Measurements from ENCODE around the gene SIM1.

SIM1 gene

DNA sequence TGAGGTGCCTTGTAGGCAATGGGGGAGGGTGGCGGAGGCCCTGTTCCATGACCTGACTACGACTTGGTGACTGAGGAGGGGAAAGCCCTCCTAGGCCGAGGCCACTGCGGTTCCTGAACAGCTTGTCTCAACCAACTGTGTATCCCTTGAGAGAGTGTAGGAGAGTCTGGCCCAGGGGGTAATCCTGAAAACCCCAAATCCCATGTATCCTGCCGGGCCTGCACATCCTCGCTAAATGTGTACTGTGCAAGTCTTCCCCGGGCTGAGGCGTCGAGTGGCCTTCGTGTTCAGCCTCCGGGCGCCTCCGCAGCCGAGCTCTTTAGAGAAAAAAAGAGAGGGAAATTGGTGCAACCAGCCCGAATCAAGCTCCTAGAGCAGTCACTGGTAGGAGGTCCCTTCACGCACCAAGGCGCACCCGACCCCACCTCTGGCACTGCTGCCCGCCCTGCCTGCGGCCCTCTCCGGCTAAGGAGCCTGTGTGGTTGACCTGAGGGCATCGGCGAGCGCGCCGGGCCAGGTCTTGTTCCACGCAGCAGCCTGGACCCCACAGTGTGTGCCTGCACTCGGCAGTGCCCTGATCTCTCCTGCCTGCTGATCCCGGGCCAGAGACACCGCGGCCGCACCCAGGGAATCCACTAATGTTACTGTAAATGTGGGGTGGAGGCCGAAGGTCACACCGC, 7.3 kb downstream of the SIM1 start:
- DNase-seq (ENCODE audit: low read depth, low spot score): no peak

GRCh38 chr6:100456908-100457235, 7.8 kb downstream of the SIM1 start:
- no peak for DNase-seq (ENCODE audit: low read depth, low spot score)

GRCh38 chr6:100456141-100456907, 8.4 kb downstream of the SIM1 start:
- DNase-seq (ENCODE audit: low read depth, low spot score): no peak

GRCh38 chr6:100455230-100456124, 9.2 kb downstream of the SIM1 start:
- DNase-seq (ENCODE audit: low read depth, low spot score): no peak

DNA sequence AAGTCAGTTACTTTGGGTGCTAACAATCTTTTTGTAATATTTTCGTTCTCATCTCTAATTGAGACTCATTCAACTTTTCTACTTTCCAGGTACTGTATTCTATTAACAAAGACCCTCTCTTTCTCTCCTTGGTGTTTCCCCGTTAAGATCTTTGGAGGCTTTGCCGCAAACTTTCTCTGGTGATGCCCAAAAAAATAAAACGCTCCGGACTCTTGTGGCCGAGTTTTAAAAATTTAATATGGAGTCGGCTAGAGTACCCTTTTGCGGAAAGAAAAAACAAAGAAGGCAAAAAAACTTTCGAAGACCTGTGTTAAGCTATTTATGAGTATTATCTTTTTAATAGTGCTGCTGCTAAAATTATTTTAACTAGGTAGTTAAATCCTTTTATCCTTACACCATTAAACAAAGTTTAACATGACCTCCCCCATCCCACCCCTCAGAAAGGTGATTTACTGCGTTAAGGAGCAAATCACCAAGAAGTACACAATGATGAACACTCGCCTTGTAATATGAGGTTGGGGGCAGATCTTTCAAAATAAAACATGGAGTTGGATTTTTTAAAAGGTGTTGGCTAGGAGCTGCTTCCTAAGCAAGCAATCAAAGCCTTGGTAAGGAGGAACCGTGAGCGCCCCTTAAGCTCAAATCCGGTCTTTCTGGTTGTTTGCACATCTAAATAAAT, 10.0 kb downstream of the SIM1 start:
- DNase-seq (ENCODE audit: low read depth, low spot score): no peak

DNA sequence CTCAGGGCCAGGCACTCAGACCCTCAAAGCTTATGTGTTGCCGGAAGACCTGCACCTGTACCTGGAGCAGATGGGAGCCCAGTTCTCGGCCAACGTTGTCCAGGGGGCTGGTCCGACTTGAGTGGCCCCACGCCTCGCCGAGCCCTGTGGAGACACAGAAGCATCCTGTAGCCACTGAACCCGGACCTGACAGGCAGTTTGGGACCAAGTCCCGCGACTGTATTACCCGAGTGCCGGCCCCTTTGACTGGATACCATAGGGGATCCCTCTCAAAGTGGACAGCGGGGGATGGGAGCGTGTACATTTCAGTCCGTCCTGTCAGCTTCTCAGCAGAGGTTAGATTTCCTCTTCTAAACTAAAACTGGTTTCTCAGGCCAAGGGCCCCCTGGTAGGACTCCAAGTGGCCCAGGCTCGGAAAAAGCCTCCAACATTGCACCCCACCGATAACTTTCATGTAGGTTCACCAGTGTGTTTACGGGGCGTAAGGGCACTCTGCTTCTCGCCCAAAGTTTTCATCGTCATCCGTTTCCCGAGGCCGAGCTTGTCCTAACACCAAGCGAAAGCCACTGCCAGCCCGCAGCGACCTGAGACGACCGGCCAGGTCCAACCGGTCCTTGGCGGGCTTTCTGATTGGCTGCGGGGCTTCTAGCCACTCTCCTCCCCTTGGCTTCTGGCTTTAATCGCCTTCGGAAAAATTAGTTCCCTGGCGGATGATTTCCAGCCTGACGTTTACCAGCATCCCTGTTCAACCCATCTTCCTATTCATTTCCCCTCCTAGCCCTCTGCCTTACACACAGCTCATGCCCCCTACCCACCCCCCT, 10.8 kb downstream of the SIM1 start:
- no peak for DNase-seq (ENCODE audit: low read depth, low spot score)

DNA sequence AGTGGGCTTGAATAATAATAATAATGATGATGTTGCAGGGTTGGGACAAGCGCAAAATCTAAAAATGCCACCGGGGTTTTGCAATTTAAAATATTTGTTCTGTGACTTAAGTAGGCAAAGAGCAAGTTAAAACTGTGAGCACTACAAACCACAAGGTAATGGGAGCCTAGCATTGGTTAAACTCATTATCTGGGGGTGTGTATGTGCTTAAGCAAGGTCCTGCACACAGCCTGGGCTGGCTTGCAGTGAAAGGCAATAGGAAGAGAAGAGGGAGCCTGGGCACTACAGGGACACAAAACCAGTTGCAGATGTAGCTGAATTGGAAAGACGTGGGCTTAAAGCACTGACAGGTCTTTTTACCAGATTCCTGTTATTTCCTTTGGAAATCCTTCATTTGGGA, 11.7 kb downstream of the SIM1 start:
- no peak for DNase-seq (ENCODE audit: low read depth, low spot score)

GRCh38 chr6:100451577-100451976, 13.1 kb downstream of the SIM1 start:
- no peak for DNase-seq (ENCODE audit: low read depth, low spot score)

DNA sequence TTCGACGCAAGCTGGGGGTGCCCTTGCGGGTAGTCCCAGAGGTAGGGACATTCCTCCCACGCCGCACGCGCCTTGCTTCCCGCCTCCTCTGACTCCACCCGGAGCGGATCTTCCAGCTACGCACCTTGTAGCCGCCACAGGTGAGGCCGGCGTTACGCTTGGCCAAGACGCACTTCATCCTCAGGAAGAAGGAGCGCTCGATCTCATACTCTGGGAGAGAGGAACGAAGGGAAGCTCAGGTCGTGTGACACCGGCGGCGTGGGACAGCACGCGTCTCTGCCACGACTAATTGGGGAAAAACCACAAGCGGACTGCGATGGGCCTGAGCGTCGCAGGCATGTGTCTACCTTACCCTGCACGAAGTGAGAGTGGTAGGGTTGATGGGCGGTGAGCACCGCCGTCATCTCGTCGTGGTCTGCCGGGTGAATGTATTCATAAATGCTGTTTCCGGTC, 15.5 kb downstream of the SIM1 start:
- DNase-seq (ENCODE audit: low read depth, low spot score): no peak

GRCh38 chr6:100447900-100448748, 16.6 kb downstream of the SIM1 start:
- no peak for DNase-seq (ENCODE audit: low read depth, low spot score)

- DNase-seq (ENCODE audit: low read depth, low spot score): no peak
Measured at GRCh38 chr6:100447081-100447899, 17.4 kb downstream of the SIM1 start.

GRCh38 chr6:100446115-100447080, 18.3 kb downstream of the SIM1 start:
- no peak for DNase-seq (ENCODE audit: low read depth, low spot score)

DNA sequence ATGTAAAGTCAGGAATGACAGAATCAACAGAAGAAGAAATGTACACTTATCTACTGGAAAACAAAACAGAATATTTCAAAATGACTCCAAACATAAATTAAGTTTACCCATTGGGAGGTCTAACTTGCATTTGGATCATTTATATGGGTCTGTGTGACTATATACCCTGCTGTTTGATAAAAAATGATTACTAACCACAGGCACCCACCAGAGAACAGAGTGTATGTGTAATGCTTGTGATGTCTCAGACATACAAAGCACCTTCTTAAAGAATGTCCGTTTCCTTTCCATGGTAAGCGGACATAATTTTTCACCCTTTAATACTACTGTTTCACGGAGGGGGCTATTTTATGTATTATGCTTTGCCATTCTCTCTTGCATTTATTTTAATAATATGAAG, 19.2 kb downstream of the SIM1 start:
- no peak for DNase-seq (ENCODE audit: low read depth, low spot score)

DNA sequence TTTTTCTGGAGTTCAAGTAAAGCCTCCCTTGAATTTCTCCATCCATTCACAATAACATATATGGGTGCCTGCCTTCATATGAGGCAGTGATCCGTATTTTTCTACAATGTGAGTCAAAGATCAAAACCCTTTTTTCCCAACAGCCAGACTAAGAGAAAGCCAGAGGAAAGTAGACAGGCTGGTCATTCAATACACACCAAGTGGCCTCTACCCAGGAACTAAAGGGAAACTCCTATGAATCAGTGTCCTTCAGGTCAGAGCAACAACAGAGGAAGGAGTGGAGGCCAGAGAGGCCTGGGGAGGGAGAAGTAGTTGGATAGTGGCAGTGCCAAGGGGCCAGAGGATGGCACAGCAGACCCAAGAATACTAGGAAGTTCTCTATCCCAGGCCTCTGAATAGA, 23.8 kb downstream of the SIM1 start:
- DNase-seq (ENCODE audit: low read depth, low spot score): no peak

DNA sequence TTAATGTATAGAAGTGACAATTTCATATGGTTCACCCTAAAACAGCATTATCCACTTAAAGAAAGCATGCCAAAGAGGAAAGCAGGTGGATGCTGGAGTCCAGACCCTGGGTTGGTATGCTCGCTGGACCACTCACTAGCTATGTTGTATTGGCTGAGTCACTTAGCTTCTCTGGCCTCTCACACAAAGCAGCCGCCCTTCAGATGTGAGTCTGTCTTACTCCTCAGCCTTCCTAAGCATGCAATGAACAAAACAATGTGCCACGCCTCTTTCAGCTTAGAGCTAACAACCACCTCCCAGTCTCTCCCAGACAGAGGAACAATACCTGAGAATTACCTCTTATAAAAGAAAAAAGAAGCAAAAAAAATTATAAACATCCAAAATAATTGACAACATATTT, 29.4 kb downstream of the SIM1 start:
- DNase-seq (ENCODE audit: low read depth, low spot score): no peak

GRCh38 chr6:100433726-100434435, 30.8 kb downstream of the SIM1 start:
- DNase-seq (ENCODE audit: low read depth, low spot score): no peak

DNA sequence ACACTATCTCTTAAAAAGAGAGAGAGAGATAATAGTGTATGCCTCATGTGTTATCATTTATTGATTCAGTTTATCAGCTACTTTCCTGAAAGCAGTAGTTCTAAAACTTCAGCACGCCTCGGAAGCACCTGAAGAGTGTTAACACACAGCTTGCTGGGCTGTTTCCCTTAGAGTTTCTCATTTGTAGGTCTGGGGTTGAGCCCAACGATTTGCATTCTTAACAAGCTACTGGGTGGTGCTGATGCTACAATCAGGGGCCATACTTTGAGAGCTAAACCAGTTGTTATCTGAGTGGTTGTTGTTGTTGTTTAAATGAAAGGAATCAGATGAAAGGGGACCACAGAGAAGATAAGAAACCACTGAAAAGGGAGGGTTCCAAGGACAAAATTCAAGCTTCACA, 32.6 kb downstream of the SIM1 start:
- DNase-seq (ENCODE audit: low read depth, low spot score): no peak

Measured in iPS DF 19.7 (cell line).